Head of caudate nucleus (tissue), 42 donors: ENCODE measurements around the gene NR4A1.
A peak's percentile ranks its signal among the peaks of the same experiment; 100 is the strongest.

Experiments used
- DNase-seq, 42 donors: peaks; one replicate each; pipeline versions ENCODE4 v3.0.0 to v3.0.0-alpha.2; 2020 to 2021; ENCODE audit warnings: mixed read lengths in 7 of 42
- intact Hi-C: fragments of 100-400 bp; cut with DNase I; formaldehyde crosslinking; loops from one replicate; pipeline ENCODE4 v1.15.0; 2022

Gene NR4A1

DNA sequence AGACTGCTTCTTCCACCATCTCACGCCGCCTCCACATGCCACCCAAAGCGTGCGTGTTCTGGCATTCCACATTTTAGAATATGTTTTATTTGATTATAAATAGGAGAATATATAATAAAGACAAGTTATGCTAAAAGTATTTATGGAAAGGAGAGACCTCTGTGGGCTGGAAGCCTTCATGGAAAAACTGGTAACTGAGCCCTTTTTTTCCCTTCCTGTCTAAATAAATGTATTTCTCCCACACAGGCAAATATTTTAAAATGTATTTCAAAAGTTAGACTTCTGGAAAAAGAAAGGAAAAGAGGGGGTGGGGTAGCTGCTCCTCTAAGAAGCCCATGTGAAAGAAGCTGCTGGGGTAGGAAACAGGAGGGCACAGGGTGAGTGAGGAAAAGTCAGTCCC is 16.1 kb upstream of the NR4A1 start:
- no peak for DNase-seq
- intact Hi-C loops = loop anchor here (10.0 kb wide), 1 partner anchor 970 kb away; the partner anchor contains the start of gene EIF4B

- no peak for DNase-seq
- intact Hi-C loops = loop anchor here (10.0 kb wide), 1 partner anchor 969 kb away; the partner anchor contains the start of gene EIF4B
These were observed 15.3 kb upstream of the NR4A1 start for GRCh38 chr12:52035926-52036325.

- DNase-seq = peak in 41 of 42 donors; percentile 74 to 93 (median 86)
- intact Hi-C loops = loop anchor here (10.0 kb wide), 1 partner anchor 968 kb away; the partner anchor contains the start of gene EIF4B
These were observed 14.6 kb upstream of the NR4A1 start for GRCh38 chr12:52036587-52037171.

GRCh38 chr12:52037248-52037861 is 13.9 kb upstream of the NR4A1 start:
- intact Hi-C loops = loop anchor here (10.0 kb wide), 1 partner anchor 967 kb away; the partner anchor contains the start of gene EIF4B
- DNase-seq = peak in 1 of 42 donors; percentile 30

GRCh38 chr12:52038447-52038846 is 12.8 kb upstream of the NR4A1 start:
- no peak for DNase-seq
- intact Hi-C loops = loop anchor here (10.0 kb wide), 1 partner anchor 966 kb away; the partner anchor contains the start of gene EIF4B

GRCh38 chr12:52041035-52041434 is 10.2 kb upstream of the NR4A1 start:
- intact Hi-C loops = no loop called here
- no peak for DNase-seq

- intact Hi-C loops = no loop called here
- no peak for DNase-seq
These were observed 9.5 kb upstream of the NR4A1 start for GRCh38 chr12:52041695-52042123.

DNA sequence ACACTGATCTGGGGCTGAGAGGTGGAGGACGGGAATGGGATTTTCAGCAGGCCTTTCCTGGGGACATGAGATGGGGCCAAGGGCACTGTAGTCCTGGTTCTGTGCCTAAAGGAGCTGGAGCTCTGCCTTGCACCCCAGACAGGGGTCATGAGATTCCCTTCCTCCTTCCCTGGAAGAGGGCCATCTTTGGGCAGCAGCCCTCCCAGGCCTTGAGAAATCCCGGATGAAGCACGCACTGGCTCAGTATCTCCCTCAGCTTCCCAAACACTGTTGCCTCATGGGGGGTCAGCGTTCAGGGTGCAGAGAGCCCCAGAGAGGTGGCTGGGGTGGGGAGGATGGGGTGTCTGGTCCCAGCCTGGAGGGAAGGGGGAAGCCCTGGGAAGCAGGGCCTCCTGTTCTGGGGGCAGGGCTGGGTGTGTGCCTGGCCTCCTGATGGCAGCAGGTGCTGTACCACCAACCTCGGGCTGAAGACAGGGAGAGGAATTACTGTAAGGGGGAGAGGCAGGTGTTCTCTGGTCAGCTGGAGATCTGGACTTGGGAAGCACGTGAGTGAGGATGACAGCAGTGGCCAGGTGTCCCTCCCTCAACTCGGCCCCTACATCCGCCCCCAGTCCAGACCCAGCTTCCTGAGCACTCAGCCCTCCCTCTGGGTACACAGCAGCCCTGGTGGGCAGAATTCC is 8.4 kb upstream of the NR4A1 start:
- no peak for DNase-seq
- intact Hi-C loops = no loop called here

GRCh38 chr12:52043386-52044212 is 7.6 kb upstream of the NR4A1 start:
- DNase-seq = no peak
- intact Hi-C loops = no loop called here

DNA sequence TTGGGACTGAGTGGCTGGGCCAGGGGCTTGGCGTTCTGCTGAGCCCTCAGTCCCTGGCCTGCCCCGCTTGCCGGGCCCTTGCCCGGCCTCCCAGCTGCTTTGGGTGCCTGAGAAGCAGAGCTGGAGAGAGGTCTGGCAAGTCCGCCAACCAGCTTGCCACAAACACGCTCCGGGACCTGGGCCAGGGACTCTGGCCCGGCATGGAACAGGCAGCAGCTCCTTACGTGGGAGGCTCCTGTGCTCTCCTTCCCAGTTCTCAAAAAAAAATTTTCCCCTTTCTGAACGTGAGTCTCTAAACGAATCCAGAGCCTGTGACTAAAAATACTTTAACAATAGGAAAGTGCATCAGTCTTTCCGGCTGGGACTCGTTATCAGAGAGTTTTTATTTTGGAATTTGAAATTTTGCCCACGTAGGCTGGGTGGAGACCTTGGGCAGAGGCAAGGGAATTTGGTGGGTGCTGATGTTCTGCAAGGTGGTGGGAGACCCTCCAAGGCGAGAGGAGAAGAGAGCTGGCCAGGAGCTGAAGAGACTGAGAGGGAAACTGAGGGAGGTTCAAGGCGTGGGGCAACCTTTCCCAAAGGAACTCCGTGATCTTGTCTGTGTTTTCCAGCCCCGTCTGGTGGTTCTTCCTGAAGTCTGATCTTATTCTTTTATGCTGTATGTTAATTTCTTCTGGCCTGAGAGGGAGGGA is 6.8 kb upstream of the NR4A1 start:
- peak in 28 of 42 donors; percentile 50 to 82 (median 69) for DNase-seq
- intact Hi-C loops = no loop called here

GRCh38 chr12:52045794-52046199 is 5.4 kb upstream of the NR4A1 start:
- intact Hi-C loops = no loop called here
- DNase-seq = peak in 3 of 42 donors; percentile 28 to 52 (median 38)

DNA sequence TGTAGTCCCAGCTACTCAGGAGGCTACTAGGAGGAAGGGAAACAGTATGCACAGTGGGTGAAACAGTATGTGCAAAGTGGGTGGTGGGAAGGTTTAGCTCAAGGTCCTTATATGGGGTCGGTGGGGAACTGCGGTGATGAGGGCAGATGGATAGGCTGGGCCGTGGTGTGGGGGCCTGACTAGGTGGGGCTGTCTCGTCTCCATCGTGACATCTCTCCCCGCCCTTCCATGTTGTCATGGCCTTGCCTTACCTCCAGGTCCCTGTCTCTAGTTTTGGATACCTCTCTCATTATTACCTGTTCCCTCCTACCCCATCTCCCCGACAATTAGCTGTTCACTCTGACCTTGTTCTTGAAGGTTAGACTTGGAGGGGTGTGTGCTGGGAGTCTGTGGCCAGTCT is 4.4 kb upstream of the NR4A1 start:
- DNase-seq = no peak
- intact Hi-C loops = no loop called here

- no peak for DNase-seq
- intact Hi-C loops = no loop called here
These were observed 2.0 kb upstream of the NR4A1 start for GRCh38 chr12:52049286-52049685.

DNA sequence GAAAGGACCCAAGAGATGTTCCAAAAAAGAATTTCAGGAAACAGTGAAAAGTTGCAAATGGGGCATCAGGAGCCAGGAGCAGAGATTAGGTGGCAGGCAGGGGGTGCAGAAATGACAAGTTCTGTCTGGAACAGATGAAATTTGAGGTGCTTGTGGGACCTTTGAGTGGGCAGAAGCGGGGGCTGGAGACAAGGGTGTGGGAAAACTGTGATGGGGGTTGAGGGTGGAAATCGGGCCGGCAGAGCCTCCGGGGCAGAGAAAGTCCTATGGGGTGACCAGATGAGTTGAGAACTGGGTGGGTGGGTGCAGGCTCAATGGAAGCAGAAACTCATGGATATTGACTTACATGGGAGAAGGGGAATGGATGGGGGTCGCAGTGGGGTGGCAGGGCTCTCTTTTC is 1.6 kb upstream of the NR4A1 start:
- intact Hi-C loops = no loop called here
- DNase-seq = no peak

- DNase-seq = peak in 1 of 42 donors; percentile 42
- intact Hi-C loops = no loop called here
These were observed 1.0 kb upstream of the NR4A1 start for GRCh38 chr12:52050116-52050757.

- peak in 1 of 42 donors; percentile 22 for DNase-seq
- intact Hi-C loops = no loop called here
These were observed 1.4 kb downstream of the NR4A1 start for GRCh38 chr12:52052468-52053186.

DNA sequence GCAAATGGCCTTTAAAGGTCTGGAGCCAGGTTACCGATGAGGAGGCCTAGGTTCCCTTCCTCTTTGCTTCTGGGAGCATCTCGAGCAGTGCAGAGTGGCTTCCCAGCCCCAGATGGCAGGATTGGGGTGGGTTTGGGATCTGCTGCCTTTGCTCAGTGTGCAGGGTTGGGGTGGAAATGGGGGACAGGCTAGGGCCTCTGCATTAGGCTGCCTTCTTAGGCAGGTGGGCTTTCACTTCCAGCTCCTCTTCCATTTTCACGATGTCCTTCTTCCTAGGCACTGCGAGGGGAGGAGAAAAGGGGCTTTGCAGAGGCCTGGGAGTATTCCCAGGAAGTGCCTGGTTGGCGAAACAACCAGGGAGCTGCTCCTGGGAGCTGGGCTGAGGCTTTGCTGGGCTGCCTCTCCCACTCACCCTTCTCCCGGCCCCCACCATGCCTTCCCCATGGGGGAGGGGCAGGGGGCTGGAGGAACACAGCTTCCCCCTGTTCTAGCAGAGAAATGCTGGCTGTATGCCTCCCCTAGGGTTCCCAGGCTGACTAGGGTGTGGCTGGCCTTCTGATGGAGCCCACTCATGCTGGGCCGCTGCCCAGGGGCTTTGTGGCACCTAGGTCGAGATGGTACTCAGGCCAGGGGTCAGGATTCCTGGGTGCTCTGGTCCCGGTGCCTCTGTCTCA is 2.4 kb downstream of the NR4A1 start:
- peak in 1 of 42 donors; percentile 22 for DNase-seq
- intact Hi-C loops = no loop called here
